Activated effector memory CD4-positive, alpha-beta T cell treated with anti-CD3 and anti-CD28 coated beads, Interleukin-2, amount 50 U/mL, for 16 hours (primary cell): Measurements from ENCODE around the gene ANKRD44.

Source experiments
- DNase-seq: peaks from one replicate; pipeline ENCODE4 v3.0.0-alpha.2; 2020

ANKRD44 gene

DNA sequence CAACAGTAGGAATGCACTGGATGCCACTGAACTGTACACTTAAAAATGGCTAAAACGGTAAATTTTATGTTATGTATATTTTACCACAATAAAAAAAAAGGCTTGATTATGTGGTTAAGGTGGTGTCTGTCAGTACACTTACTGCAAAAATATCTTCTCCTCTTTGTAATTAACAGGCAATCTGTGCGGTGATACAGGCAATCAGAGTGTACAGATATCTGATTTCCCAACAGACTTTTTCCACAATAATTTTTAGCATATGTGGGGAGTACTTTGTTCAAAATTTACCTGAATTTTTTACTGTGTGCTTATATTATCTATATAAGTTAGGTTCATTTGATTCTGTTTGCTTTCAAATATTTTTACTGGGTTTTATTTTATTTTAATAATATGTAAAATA lies 209.1 kb downstream of the ANKRD44 start:
- no peak for DNase-seq

DNA sequence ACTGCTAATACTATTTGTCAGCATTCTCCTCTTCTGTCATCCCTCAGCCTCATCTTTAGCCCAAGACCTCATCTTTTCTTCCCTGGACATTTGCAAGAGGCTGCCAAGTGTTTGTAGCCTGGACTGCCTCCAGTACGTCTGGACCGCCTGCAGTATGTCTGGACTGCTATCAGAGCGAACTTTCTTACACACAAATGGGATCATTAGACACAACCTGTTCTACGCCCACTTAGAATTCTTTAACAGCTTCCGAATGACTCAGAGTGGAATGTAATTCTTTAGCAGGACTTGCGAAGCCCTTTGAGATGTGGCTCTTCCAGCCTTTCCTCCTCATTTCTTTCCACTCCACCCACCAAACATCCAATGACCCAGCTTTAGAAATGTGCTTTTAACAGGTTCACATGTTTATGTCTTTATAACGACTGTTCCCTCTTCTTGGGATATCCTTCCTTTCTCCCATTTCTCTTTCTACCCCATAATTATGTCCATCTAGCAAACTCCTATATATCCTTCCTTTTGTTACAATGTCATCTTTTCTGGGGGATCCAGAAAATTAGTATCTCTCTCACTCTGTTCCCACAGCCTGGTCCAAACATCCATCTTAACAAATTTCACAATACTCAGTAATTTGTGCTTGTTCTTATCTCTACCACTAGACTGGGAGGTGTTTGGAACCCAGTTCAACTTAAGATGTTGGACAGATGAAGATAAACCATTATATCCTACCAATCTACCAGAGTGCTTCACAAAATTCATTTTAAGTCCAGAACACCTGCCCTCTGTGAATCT lies 212.8 kb downstream of the ANKRD44 start:
- DNase-seq: no peak

DNA sequence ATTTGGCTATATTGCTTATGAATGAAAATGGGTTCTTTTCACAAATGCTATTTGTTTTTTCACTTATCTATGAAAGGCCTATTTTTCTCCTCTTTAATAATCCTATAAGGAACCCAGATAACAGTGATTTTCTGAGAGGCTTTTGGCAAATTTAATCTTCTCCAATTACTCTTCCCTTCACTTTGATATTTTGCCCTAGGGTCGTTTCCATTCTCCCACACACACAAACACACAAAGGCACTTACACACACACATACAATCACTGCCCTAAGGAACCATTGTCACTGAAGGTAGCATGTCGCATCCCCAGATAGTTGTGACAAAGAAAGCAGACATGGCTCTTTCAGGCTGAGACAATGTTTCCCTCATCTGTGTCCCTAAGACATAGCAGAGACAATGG lies 213.9 kb downstream of the ANKRD44 start:
- no peak for DNase-seq

DNA sequence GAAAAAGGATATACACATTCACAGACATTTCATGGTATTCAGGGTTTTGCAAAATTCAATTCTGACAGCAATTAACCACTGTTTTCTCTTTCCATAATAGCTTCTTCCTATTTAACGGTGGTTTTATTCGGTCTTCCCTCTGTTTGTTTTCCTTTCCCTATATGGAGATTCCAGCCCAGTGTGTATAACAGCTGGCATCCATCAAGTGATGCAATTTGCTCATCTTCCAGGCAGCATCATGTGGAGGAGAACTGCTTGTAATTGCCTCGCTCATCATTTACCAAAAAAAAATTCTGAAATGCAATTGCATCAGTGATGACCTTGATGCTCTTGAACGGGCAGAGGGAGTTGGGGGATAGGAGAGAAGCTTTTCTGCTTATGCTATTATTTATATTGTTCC lies 218.1 kb downstream of the ANKRD44 start:
- DNase-seq: no peak

DNA sequence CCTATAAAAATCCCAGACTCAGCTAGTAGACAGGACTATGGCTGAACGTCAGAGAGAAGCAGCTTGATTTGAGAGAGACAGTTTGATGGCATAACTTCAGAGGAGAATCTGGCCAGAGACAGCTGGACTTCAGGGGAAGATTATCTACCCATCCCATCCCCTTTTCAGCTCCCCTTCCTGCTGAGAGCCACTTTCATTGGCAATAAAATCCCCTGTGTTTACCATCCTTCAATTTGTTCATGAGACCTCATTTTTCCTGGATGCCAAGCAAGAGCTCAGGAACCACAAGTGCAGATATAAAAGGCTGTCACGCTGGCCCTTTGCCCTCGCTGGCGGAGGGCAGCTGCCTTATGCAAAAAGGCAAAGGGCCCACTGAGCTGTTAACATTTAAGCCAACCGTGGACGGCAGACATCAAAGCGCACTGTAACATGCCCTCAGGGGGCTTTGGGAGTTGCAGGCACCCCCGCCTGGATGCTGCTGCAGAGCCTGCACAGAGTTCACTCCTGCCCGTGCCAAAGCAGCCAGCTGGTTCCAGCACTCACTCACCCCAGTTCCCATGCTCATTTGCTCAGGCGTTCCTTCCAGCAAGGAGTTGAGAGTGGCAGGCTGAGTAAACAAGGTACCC lies 219.7 kb downstream of the ANKRD44 start:
- no peak for DNase-seq

GRCh38 chr2:197089655-197090054 lies 220.9 kb downstream of the ANKRD44 start:
- no peak for DNase-seq

DNA sequence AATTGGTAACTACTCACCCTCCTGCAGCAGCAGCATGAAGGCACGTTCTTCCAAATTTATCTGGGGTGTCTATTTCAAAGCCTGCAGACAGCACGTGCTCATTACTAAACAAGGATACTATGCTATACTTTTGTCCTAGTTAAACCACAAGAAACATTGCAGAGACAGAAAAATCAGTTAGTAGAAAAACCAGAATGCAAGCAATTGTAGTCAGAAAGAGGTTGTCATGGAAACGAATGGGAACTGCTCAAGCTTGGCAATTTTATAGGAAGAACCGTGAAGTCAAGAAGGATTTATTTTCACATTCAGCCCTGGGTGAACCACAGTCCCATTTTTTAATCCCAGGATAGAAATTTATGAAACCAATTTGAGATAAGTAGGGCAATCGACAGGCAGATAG lies 221.9 kb downstream of the ANKRD44 start:
- no peak for DNase-seq

DNA sequence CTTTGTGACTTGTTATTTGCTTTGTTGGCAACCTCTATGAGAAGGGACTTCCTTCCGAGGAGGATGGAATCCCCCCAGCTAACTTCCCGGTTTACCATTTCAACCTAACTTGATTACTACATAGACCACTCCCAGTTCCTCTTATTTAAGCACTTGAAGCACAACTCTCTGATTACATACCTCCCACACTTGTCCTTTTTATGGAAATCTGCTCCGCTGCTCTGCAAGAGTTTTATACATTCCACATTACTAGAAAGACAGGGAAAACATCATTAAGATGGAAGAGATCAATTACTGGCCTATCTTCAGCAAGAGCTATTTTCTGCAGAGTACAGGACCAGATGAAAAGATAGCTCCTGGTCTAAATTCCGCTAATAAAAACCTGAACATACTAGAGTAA lies 224.1 kb downstream of the ANKRD44 start:
- DNase-seq: no peak

- no peak for DNase-seq
Observed at GRCh38 chr2:197085665-197086064, 224.9 kb downstream of the ANKRD44 start.

DNA sequence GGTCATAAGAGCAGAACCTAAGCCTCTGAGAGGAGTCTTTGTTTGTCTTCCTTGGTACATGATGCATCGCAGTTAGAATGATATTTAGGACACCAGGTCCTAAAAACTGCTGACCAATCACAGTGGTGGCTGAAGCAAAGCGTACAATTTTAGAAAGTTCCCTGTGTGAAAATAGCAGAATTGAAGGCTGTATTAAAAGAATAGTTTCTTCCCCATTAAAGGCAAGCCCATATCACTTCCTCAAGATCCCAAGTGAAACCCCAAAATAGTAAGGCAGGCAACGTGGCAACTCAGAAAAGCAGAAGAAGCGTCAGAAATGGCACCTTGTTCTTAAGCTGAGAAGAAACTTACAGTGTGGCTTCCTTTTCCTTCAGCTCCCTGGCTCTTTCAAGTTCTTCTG lies 229.3 kb downstream of the ANKRD44 start:
- DNase-seq: no peak

DNA sequence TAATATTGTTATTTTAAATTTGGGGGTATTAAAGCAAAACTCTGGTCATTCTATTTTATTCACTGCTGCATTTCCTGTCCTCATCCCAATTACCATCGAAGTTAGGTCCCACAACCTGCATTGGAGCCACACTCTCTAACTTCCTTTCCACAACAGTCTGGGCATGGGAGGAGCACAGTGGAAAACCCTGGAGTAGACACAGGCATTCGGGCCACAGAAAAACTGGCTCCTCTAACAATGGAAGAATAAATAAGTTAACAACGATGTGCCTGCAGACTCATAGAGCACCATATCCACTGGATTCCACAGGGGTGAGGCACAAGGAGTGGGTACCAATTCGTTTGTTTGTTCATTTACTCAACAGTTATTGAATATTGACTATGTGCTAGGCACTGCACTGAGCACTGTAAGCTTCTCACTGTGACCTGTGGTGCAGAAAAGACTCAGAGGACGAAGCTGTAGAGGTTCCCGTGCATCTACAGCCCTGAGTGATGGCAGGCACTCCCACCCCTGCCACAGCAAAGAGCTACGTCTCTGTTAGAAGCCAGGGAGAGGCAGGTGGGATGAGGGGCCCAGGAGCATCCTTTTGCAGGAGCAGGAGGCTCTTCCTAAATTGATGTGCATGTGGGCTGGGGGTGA lies 229.9 kb downstream of the ANKRD44 start:
- no peak for DNase-seq

DNA sequence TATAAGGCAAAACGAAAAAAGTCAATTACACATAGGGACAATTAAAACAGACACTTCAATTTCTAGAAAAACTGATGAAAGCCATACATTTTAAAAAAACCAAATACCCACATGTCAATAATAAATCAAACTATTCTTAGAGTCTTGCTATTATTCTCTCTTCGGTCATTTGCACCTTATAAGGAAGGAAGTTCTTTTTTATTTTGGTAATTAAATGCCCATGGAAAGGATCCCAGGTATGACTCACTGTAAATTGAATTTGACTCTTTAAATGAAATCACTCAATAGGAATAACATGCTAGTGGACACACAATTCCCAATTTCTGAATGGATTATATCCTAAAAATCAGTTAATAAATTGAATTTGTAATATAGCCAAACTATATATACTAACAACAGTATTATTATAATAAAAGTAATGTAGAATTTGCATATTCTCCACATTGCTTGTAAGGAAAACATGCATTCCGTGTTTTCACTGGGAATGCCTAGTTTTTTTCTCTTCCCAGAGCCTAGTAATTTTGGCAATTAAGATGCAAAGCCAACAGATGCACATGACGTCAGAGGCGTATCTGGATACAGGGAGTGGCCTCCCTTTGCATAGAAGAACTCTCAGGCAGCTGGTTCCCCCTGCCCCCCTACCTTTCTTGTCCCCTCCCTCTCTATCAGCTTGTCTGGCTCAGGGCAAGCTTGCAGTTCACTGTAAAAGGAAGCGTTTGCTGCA lies 230.6 kb downstream of the ANKRD44 start:
- no peak for DNase-seq

- DNase-seq: no peak
Observed at GRCh38 chr2:197079414-197079813, 231.2 kb downstream of the ANKRD44 start.

DNA sequence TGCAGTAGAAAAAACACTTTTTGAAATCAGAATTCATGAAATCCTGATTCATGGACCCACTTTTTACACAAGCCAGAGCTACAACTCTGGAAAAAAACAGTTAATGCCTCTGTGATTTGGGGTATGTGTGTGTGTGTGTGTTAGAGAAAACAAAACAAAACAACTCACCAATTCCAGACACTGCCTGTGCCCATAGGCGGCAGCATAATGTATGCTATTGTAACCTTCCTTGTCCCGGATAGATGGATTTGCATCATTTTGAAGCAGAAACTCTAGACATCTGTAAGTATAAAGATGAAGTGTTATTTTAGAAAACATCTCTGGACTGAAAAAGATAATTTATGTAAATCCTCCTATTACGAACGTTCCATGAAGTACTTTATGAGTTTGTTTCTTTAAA lies 232.0 kb downstream of the ANKRD44 start:
- DNase-seq: no peak

DNA sequence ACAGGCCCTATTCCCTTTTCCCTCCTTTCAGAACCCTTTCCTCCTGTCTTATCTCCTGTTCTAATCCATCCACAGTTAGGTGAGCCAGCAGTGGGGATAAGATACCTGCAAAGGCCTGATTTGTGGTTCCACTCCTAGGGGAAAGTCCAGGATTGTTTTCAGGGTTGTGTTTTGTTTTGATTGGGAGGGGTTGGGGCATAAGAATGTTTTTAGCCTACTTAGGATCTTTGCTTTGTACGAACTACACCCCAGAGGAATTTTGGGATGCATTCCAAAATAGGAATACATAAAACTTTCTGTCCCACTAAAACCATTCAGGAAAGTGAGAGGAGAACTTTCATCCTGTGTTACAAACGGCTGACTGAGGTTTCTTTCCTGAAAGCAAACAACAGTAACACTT lies 233.2 kb downstream of the ANKRD44 start:
- DNase-seq: no peak

GRCh38 chr2:197076652-197077051 lies 233.9 kb downstream of the ANKRD44 start:
- DNase-seq: no peak

DNA sequence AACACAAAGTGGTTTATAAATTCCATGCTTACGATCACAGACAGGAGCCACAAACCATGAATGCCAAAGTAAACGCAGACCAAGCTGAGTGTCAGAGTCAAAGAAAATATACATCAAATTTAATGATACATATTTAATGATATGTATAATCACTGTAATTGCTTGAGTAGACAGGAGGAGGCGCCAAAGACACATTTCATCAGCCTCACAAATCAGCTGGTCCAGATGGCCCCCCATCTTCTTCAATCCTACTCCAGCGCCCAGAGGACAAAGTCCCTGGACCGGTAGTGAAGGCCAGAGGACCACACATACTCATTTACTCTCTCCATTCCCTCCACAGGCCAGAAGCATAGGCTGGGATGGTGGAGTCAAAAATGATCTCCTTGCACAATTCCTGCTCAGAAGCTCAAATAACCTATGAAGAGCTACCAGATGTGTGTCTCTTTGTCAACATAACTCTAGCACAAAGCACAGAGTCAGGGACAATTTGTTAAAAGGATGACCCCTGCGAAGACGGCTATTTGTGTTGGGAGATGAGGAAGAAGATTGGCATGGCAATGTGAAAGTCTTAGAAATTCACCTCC lies 234.7 kb downstream of the ANKRD44 start:
- no peak for DNase-seq

- DNase-seq: no peak
Observed at GRCh38 chr2:197075281-197075680, 235.3 kb downstream of the ANKRD44 start.

- no peak for DNase-seq
Observed at GRCh38 chr2:197073701-197074433, 236.7 kb downstream of the ANKRD44 start.

GRCh38 chr2:197073270-197073669 lies 237.3 kb downstream of the ANKRD44 start:
- DNase-seq: no peak

DNA sequence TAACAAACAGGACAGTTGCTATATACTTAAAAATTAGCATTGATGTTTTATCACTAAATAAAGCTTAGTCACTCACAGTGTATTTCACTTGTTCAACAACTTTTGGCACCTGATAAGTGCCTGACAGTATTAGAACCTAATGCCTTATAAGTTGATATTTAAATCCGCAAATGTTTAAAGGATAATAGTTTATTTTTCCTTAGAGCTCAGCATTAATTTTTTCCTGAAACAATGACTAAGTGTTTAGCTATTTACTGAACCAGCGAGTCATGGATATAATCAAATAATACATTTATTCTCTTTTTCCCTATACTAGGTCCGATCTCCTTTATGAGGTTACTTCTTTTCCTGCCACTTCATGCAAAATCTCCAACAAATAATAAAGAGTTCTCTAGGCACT lies 238.0 kb downstream of the ANKRD44 start:
- DNase-seq: no peak

DNA sequence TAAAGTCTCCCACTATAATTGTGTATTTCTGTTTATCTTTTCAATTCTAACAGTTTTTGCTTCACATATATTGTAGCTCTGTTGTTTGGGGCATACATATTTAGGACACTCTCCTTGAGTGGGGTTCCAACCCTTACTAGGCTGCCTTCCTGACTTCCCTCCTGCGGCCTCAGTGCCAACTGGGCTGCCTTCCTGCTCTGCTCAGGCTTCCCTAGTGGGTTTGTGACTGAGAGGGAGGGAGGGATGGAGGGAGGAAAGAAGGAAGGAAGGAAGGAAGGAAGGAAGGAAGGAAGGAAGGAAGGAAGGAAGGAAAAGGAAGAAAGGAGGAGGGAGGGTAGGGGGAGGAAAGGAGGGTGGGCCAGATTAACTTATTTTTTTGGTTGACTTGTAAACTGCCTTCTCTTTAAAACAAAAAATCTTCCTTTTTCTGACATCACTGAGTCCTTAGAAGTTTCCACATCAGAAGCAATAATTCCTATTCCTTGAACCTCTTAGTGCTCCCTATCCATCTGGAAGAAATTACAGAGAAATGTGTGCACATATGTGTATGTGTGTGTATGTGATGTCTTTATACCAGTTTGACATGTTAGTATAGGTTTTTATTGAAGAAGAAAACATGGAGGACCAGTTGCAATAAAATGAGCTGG lies 238.7 kb downstream of the ANKRD44 start:
- no peak for DNase-seq
